Measurements from ENCODE around the gene RBMS2.
A peak's percentile ranks its signal among the peaks of the same experiment; 100 is the strongest.

Gene RBMS2

GRCh38 chr12:56518570-56518969 is 3.0 kb upstream of the RBMS2 start:
- Histone ChIP-seq H3K4me1 (ENCODE audit: control insufficient read depth, insufficient read depth, low read length, unreplicated experiment) (peaks cover 31% of the 10 kb centered on the region), H3K79me2 (ENCODE audit: control insufficient read depth, insufficient read depth, low read length, unreplicated experiment) (peaks cover 17% of the 10 kb centered on the region), H3K36me3 (ENCODE audit: insufficient read depth, low read length) (no peaks in the 10 kb centered on the region), H3K27ac (ENCODE audit: low read depth, low read length) (peak overlapping the region; percentile 60), H3K4me3 (ENCODE audit: low read depth, low read length) (0 out of 2 replicates have a peak overlapping the region, but pooled peaks have one; percentile 4), H2AFZ (ENCODE audit: low read length, unreplicated experiment) (peak overlapping the region; percentile 16), H3K27me3 (ENCODE audit: insufficient read depth, low read length) (no peaks in the 10 kb centered on the region)

- peak overlapping the region; percentile 91 for H3K4me3 ChIP-seq (ENCODE audit: low read depth, low read length)
- H3K27me3 ChIP-seq (ENCODE audit: insufficient read depth, low read length) = no peaks in the 10 kb centered on the region
- peaks cover 36% of the 10 kb centered on the region for H3K4me1 ChIP-seq (ENCODE audit: control insufficient read depth, insufficient read depth, low read length, unreplicated experiment)
- H2AFZ ChIP-seq (ENCODE audit: low read length, unreplicated experiment) = peak overlapping the region; percentile 39
- H3K27ac ChIP-seq (ENCODE audit: low read depth, low read length) = peak overlapping the region; percentile 89
- H3K36me3 ChIP-seq (ENCODE audit: insufficient read depth, low read length) = no peaks in the 10 kb centered on the region
- peaks cover 32% of the 10 kb centered on the region for H3K79me2 ChIP-seq (ENCODE audit: control insufficient read depth, insufficient read depth, low read length, unreplicated experiment)
Observed at GRCh38 chr12:56520048-56520447, 1.6 kb upstream of the RBMS2 start.

- Histone ChIP-seq H3K4me3 (ENCODE audit: low read depth, low read length) (peak overlapping the region; percentile 91), H3K36me3 (ENCODE audit: insufficient read depth, low read length) (no peaks in the 10 kb centered on the region), H3K27me3 (ENCODE audit: insufficient read depth, low read length) (no peaks in the 10 kb centered on the region), H2AFZ (ENCODE audit: low read length, unreplicated experiment) (peak overlapping the region; percentile 39), H3K79me2 (ENCODE audit: control insufficient read depth, insufficient read depth, low read length, unreplicated experiment) (peaks cover 37% of the 10 kb centered on the region), H3K4me1 (ENCODE audit: control insufficient read depth, insufficient read depth, low read length, unreplicated experiment) (peaks cover 36% of the 10 kb centered on the region), H3K27ac (ENCODE audit: low read depth, low read length) (peak overlapping the region; percentile 89)
Observed at GRCh38 chr12:56520506-56520905, 1.1 kb upstream of the RBMS2 start.

- no peaks in the 10 kb centered on the region for H3K36me3 ChIP-seq (ENCODE audit: insufficient read depth, low read length)
- no peaks in the 10 kb centered on the region for H3K27me3 ChIP-seq (ENCODE audit: insufficient read depth, low read length)
- H2AFZ ChIP-seq (ENCODE audit: low read length, unreplicated experiment) = peak overlapping the region; percentile 77
- peak overlapping the region; percentile 89 for H3K27ac ChIP-seq (ENCODE audit: low read depth, low read length)
- H3K4me1 ChIP-seq (ENCODE audit: control insufficient read depth, insufficient read depth, low read length, unreplicated experiment) = peaks cover 36% of the 10 kb centered on the region
- H3K79me2 ChIP-seq (ENCODE audit: control insufficient read depth, insufficient read depth, low read length, unreplicated experiment) = peaks cover 41% of the 10 kb centered on the region
- H3K4me3 ChIP-seq (ENCODE audit: low read depth, low read length) = peak overlapping the region; percentile 91
Observed at GRCh38 chr12:56521209-56521589, 421 bp upstream of the RBMS2 start.

- H3K36me3 ChIP-seq (ENCODE audit: insufficient read depth, low read length) = no peaks in the 10 kb centered on the region
- peak overlapping the region; percentile 91 for H3K4me3 ChIP-seq (ENCODE audit: low read depth, low read length)
- H3K79me2 ChIP-seq (ENCODE audit: control insufficient read depth, insufficient read depth, low read length, unreplicated experiment) = peaks cover 55% of the 10 kb centered on the region
- peak overlapping the region; percentile 89 for H3K27ac ChIP-seq (ENCODE audit: low read depth, low read length)
- no peaks in the 10 kb centered on the region for H3K27me3 ChIP-seq (ENCODE audit: insufficient read depth, low read length)
- H2AFZ ChIP-seq (ENCODE audit: low read length, unreplicated experiment) = no peak overlapping the region
- peaks cover 48% of the 10 kb centered on the region for H3K4me1 ChIP-seq (ENCODE audit: control insufficient read depth, insufficient read depth, low read length, unreplicated experiment)
Observed at GRCh38 chr12:56522411-56523193, 982 bp downstream of the RBMS2 start.

GRCh38 chr12:56528846-56529245 is 7.2 kb downstream of the RBMS2 start:
- H3K79me2 ChIP-seq (ENCODE audit: control insufficient read depth, insufficient read depth, low read length, unreplicated experiment) = peaks cover 84% of the 10 kb centered on the region

GRCh38 chr12:56529656-56530055 is 8.0 kb downstream of the RBMS2 start:
- H3K79me2 ChIP-seq (ENCODE audit: control insufficient read depth, insufficient read depth, low read length, unreplicated experiment) = peaks cover 82% of the 10 kb centered on the region
- no peak overlapping the region for H2AFZ ChIP-seq (ENCODE audit: low read length, unreplicated experiment)
- no peaks in the 10 kb centered on the region for H3K27me3 ChIP-seq (ENCODE audit: insufficient read depth, low read length)
- no peak overlapping the region for H3K27ac ChIP-seq (ENCODE audit: low read depth, low read length)
- no peak overlapping the region for H3K4me3 ChIP-seq (ENCODE audit: low read depth, low read length)
- peaks cover 27% of the 10 kb centered on the region for H3K4me1 ChIP-seq (ENCODE audit: control insufficient read depth, insufficient read depth, low read length, unreplicated experiment)
- H3K36me3 ChIP-seq (ENCODE audit: insufficient read depth, low read length) = peaks cover 2% of the 10 kb centered on the region; the same call in 1 of the 2 replicates

More at GRCh38 chr12:56528846-56529245, 7.2 kb downstream of the RBMS2 start:
- Histone ChIP-seq H3K27ac (ENCODE audit: low read depth, low read length) (no peak overlapping the region), H2AFZ (ENCODE audit: low read length, unreplicated experiment) (no peak overlapping the region), H3K36me3 (ENCODE audit: insufficient read depth, low read length) (peaks cover 2% of the 10 kb centered on the region; the same call in 1 of the 2 replicates), H3K27me3 (ENCODE audit: insufficient read depth, low read length) (no peaks in the 10 kb centered on the region), H3K4me3 (ENCODE audit: low read depth, low read length) (no peak overlapping the region), H3K4me1 (ENCODE audit: control insufficient read depth, insufficient read depth, low read length, unreplicated experiment) (peaks cover 31% of the 10 kb centered on the region)

- Histone ChIP-seq H3K27ac (ENCODE audit: low read depth, low read length) (no peak overlapping the region), H3K27me3 (ENCODE audit: insufficient read depth, low read length) (no peaks in the 10 kb centered on the region), H3K79me2 (ENCODE audit: control insufficient read depth, insufficient read depth, low read length, unreplicated experiment) (peaks cover 80% of the 10 kb centered on the region), H3K4me3 (ENCODE audit: low read depth, low read length) (no peak overlapping the region), H3K36me3 (ENCODE audit: insufficient read depth, low read length) (peaks cover 2% of the 10 kb centered on the region; the same call in 1 of the 2 replicates), H2AFZ (ENCODE audit: low read length, unreplicated experiment) (no peak overlapping the region), H3K4me1 (ENCODE audit: control insufficient read depth, insufficient read depth, low read length, unreplicated experiment) (peaks cover 27% of the 10 kb centered on the region)
Observed at GRCh38 chr12:56530390-56531055, 8.9 kb downstream of the RBMS2 start.

GRCh38 chr12:56537546-56537945 is 15.9 kb downstream of the RBMS2 start:
- H3K79me2 ChIP-seq (ENCODE audit: control insufficient read depth, insufficient read depth, low read length, unreplicated experiment) = peaks cover 60% of the 10 kb centered on the region
- no peaks in the 10 kb centered on the region for H3K36me3 ChIP-seq (ENCODE audit: insufficient read depth, low read length)
- no peak overlapping the region for H2AFZ ChIP-seq (ENCODE audit: low read length, unreplicated experiment)
- no peak overlapping the region for H3K4me3 ChIP-seq (ENCODE audit: low read depth, low read length)
- no peaks in the 10 kb centered on the region for H3K27me3 ChIP-seq (ENCODE audit: insufficient read depth, low read length)
- peak overlapping the region; percentile 0; the same call in 1 of the 2 replicates for H3K27ac ChIP-seq (ENCODE audit: low read depth, low read length)
- H3K4me1 ChIP-seq (ENCODE audit: control insufficient read depth, insufficient read depth, low read length, unreplicated experiment) = peaks cover 6% of the 10 kb centered on the region

GRCh38 chr12:56541631-56542030 is 20.0 kb downstream of the RBMS2 start:
- peaks cover 60% of the 10 kb centered on the region for H3K79me2 ChIP-seq (ENCODE audit: control insufficient read depth, insufficient read depth, low read length, unreplicated experiment)
- peaks cover 6% of the 10 kb centered on the region for H3K4me1 ChIP-seq (ENCODE audit: control insufficient read depth, insufficient read depth, low read length, unreplicated experiment)
- H3K36me3 ChIP-seq (ENCODE audit: insufficient read depth, low read length) = no peaks in the 10 kb centered on the region
- no peak overlapping the region for H3K27ac ChIP-seq (ENCODE audit: low read depth, low read length)
- H3K4me3 ChIP-seq (ENCODE audit: low read depth, low read length) = no peak overlapping the region
- H2AFZ ChIP-seq (ENCODE audit: low read length, unreplicated experiment) = no peak overlapping the region
- no peaks in the 10 kb centered on the region for H3K27me3 ChIP-seq (ENCODE audit: insufficient read depth, low read length)

Data from ACC112 (cell line).